ENCODE data around the gene SPOPL. TPM values are rescaled to one million over a fixed set of nuclear protein-coding genes. Genes with fewer than 3 reads are reported as not detected.
"Not testable (repeated sequence)": the region's sequence is repeated elsewhere in the genome, so short reads cannot be mapped to it uniquely, and the experiment has no call there.

SPOPL gene
- total RNA-seq, 2 donors from 2014 or later = 19.7 to 24.9 TPM

GRCh38 chr2:138534791-138535190 lies 33.2 kb downstream of the SPOPL start:
- intact Hi-C loops (cut with DNase I) = no loop called here
- no peak for TF ChIP-seq POLR2AphosphoS5 (IDR thresholded peaks at IDR 0.05)
- no peak for TF ChIP-seq CTCF (IDR thresholded peaks at IDR 0.05)
- TF ChIP-seq POLR2A (IDR thresholded peaks at IDR 0.05) = no peak

GRCh38 chr2:138536302-138536701 lies 34.7 kb downstream of the SPOPL start:
- no peak for DNase-seq (ENCODE audit: low spot score)
- Histone ChIP-seq H3K4me3 (no peak overlapping the region), H3K27ac (no peak overlapping the region), H3K36me3 (no peaks in the 10 kb centered on the region), H3K4me1 (replicated peaks) (no peaks in the 10 kb centered on the region), H3K27me3 (replicated peaks; ENCODE audit: insufficient read depth) (no peaks in the 10 kb centered on the region), H3K9me3 (no peaks in the 10 kb centered on the region)
- 81% methylated on average over 2 of the region's 2 CpGs for WGBS
- TF ChIP-seq POLR2A (IDR thresholded peaks at IDR 0.05) (no peak), CTCF (IDR thresholded peaks at IDR 0.05) (no peak), POLR2AphosphoS5 (IDR thresholded peaks at IDR 0.05) (no peak)
- intact Hi-C loops (cut with DNase I) = no loop called here

More at GRCh38 chr2:138534791-138535190, 33.2 kb downstream of the SPOPL start:
- H3K27me3 ChIP-seq (replicated peaks; ENCODE audit: insufficient read depth) = no peaks in the 10 kb centered on the region
- H3K4me3 ChIP-seq = no peak overlapping the region
- H3K27ac ChIP-seq = no peak overlapping the region
- H3K36me3 ChIP-seq = no peaks in the 10 kb centered on the region
- H3K4me1 ChIP-seq (replicated peaks) = no peaks in the 10 kb centered on the region
- DNase-seq (ENCODE audit: low spot score) = no peak
- H3K9me3 ChIP-seq = no peaks in the 10 kb centered on the region

- TF ChIP-seq CTCF (IDR thresholded peaks at IDR 0.05) = no peak
- no peak for TF ChIP-seq POLR2A (IDR thresholded peaks at IDR 0.05)
- no peak for TF ChIP-seq POLR2AphosphoS5 (IDR thresholded peaks at IDR 0.05)
- H3K4me1 ChIP-seq (replicated peaks) = no peaks in the 10 kb centered on the region
- H3K9me3 ChIP-seq = no peaks in the 10 kb centered on the region
- no peaks in the 10 kb centered on the region for H3K36me3 ChIP-seq
- DNase-seq (ENCODE audit: low spot score) = no peak
- no peak overlapping the region for H3K4me3 ChIP-seq
- WGBS = 95% methylated on average over 2 of the region's 2 CpGs
- intact Hi-C loops (cut with DNase I) = no loop called here
- H3K27me3 ChIP-seq (replicated peaks; ENCODE audit: insufficient read depth) = no peaks in the 10 kb centered on the region
- no peak overlapping the region for H3K27ac ChIP-seq
These were observed 35.2 kb downstream of the SPOPL start for GRCh38 chr2:138536740-138537139.

- 86% methylated on average over 12 of the region's 12 CpGs for WGBS
- Histone ChIP-seq H3K36me3 (no peaks in the 10 kb centered on the region), H3K9me3 (no peaks in the 10 kb centered on the region), H3K4me3 (no peak overlapping the region), H3K4me1 (replicated peaks) (no peaks in the 10 kb centered on the region), H3K27me3 (replicated peaks; ENCODE audit: insufficient read depth) (no peaks in the 10 kb centered on the region), H3K27ac (no peak overlapping the region)
- DNase-seq (ENCODE audit: low spot score) = no peak
- intact Hi-C loops (cut with DNase I) = no loop called here
- TF ChIP-seq POLR2A (IDR thresholded peaks at IDR 0.05) (no peak), CTCF (IDR thresholded peaks at IDR 0.05) (no peak), POLR2AphosphoS5 (IDR thresholded peaks at IDR 0.05) (no peak)
These were observed 35.8 kb downstream of the SPOPL start for GRCh38 chr2:138537170-138537915.

- H3K9me3 ChIP-seq; intact Hi-C loops (cut with DNase I); H3K36me3 ChIP-seq; H3K4me3 ChIP-seq; DNase-seq (ENCODE audit: low spot score); H3K4me1 ChIP-seq (replicated peaks); H3K27me3 ChIP-seq (replicated peaks; ENCODE audit: insufficient read depth); H3K27ac ChIP-seq: not testable (repeated sequence)
- whole genome bisulfite sequencing = 96% methylated on average over 12 of the region's 12 CpGs
These were observed 42.6 kb downstream of the SPOPL start for GRCh38 chr2:138544206-138544605.
